HCT116 (cell line): ENCODE data around the gene NKAIN4.

Source experiments
- CTCF ChIP-seq, 3 experiments: fragments of 200-600 bp in 1 of 3; sonication (generic) in 1 of 3; IDR thresholded peaks in 2 of 3; conservative IDR thresholded peaks in 1 of 3; 2 replicates each; pipeline ENCODE4 v1.5.1; 2012 to 2017; ENCODE audit warnings: low read depth in 2 of 3, low read length in 2 of 3, antibody characterized with exemption in 1 of 3, borderline replicate concordance in 1 of 3, control low read depth in 1 of 3, mild to moderate bottlenecking in 1 of 3, mixed read lengths in 1 of 3, mixed run types in 1 of 3, moderate library complexity in 1 of 3; ENCODE audit not compliant: insufficient read depth in 1 of 3
- EZH2 ChIP-seq: fragments of 200-600 bp; sonication (generic); IDR thresholded peaks from 2 replicates; pipeline ENCODE4 v1.6.1; 2017; ENCODE audit warnings: antibody characterized with exemption, mixed run types

GRCh38 chr20:63202021-63202420, 52.2 kb downstream of the NKAIN4 start:
- TF ChIP-seq EZH2 = no peak
- TF ChIP-seq CTCF (IDR thresholded peaks at IDR 0.05 in 2 of 3, conservative IDR thresholded peaks at IDR 0.05 in 1 of 3; ENCODE audit: borderline replicate concordance in 1 of 3, insufficient read depth in 1 of 3, low read depth in 2 of 3, low read length in 2 of 3) = no peak
